ENCODE data around the gene ABCC12. TPM values are rescaled to one million over a fixed set of nuclear protein-coding genes. Genes with fewer than 3 reads are reported as not detected.

ABCC12 gene
- polyA plus RNA-seq, 1 donor (not counting 4 experiments of a cell fraction or from before 2014, with no cell fraction given) = not detected

- Histone ChIP-seq H3K79me2 (ENCODE audit: control insufficient read depth, insufficient read depth, low read length) (no peaks in the 10 kb centered on the region), H3K27me3 (ENCODE audit: control insufficient read depth, extremely low read depth, insufficient read depth, low read length) (no peaks in the 10 kb centered on the region), H3K4me2 (ENCODE audit: control insufficient read depth, extremely low read depth, insufficient read depth, low read depth, low read length) (no peak overlapping the region), H3K9me1 (ENCODE audit: control insufficient read depth, extremely low read depth, insufficient read depth, low read length) (no peaks in the 10 kb centered on the region), H3K9me3 (ENCODE audit: control insufficient read depth, low read depth, low read length) (no peaks in the 10 kb centered on the region), H2AFZ (ENCODE audit: control insufficient read depth, low read length) (no peak overlapping the region), H3K9ac (ENCODE audit: control insufficient read depth, extremely low read depth, insufficient read depth, low read length) (no peak overlapping the region), H4K20me1 (ENCODE audit: control insufficient read depth, extremely low read depth, insufficient read depth, low read length) (no peaks in the 10 kb centered on the region), H3K4me1 (ENCODE audit: control insufficient read depth, extremely low read depth, insufficient read depth, low read length) (no peaks in the 10 kb centered on the region), H3K36me3 (ENCODE audit: control insufficient read depth in 2 of 2, extremely low read depth in 1 of 2, insufficient read depth in 2 of 2, low read length in 2 of 2) (no peaks in the 10 kb centered on the region), H3K27ac (ENCODE audit: control insufficient read depth, insufficient read depth, low read length) (no peak overlapping the region), H3K4me3 (ENCODE audit: control insufficient read depth in 2 of 3, extremely low read depth in 1 of 3, insufficient read depth in 2 of 3, low read depth in 1 of 3, low read length in 3 of 3) (no peak overlapping the region)
- dilution Hi-C loops (cut with MboI; ENCODE audit: extremely low pct_ligation_motif_present, low sequenced_read_pairs) = no loop called here
- TF ChIP-seq EZH2 (IDR thresholded peaks at IDR 0.05; ENCODE audit: low read length) (no peak), CTCF (optimal IDR thresholded peaks at IDR 0.05 in 1 of 3, IDR thresholded peaks at IDR 0.05 in 1 of 3, conservative IDR thresholded peaks at IDR 0.05 in 1 of 3; ENCODE audit: extremely low read depth in 1 of 3, insufficient read depth in 2 of 3, low read length in 3 of 3) (no peak)
- no peak for FAIRE-seq
- DNase-seq (ENCODE audit: low read depth, low spot score) = no peak
These were observed 10.3 kb upstream of the ABCC12 start for GRCh38 chr16:48165961-48166578.

- TF ChIP-seq EZH2 (IDR thresholded peaks at IDR 0.05; ENCODE audit: low read length) (no peak), CTCF (optimal IDR thresholded peaks at IDR 0.05 in 1 of 3, IDR thresholded peaks at IDR 0.05 in 1 of 3, conservative IDR thresholded peaks at IDR 0.05 in 1 of 3; ENCODE audit: extremely low read depth in 1 of 3, insufficient read depth in 2 of 3, low read length in 3 of 3) (peak; percentile 87 to 91 (median 88))
- H4K20me1 ChIP-seq (ENCODE audit: control insufficient read depth, extremely low read depth, insufficient read depth, low read length) = no peaks in the 10 kb centered on the region
- H2AFZ ChIP-seq (ENCODE audit: control insufficient read depth, low read length) = no peak overlapping the region
- H3K27me3 ChIP-seq (ENCODE audit: control insufficient read depth, extremely low read depth, insufficient read depth, low read length) = no peaks in the 10 kb centered on the region
- no peaks in the 10 kb centered on the region for H3K79me2 ChIP-seq (ENCODE audit: control insufficient read depth, insufficient read depth, low read length)
- dilution Hi-C loops (cut with MboI; ENCODE audit: extremely low pct_ligation_motif_present, low sequenced_read_pairs) = no loop called here
- H3K36me3 ChIP-seq (ENCODE audit: control insufficient read depth in 2 of 2, extremely low read depth in 1 of 2, insufficient read depth in 2 of 2, low read length in 2 of 2) = no peaks in the 10 kb centered on the region
- peak; percentile 88 for FAIRE-seq
- H3K4me2 ChIP-seq (ENCODE audit: control insufficient read depth, extremely low read depth, insufficient read depth, low read depth, low read length) = no peak overlapping the region
- no peaks in the 10 kb centered on the region for H3K9me1 ChIP-seq (ENCODE audit: control insufficient read depth, extremely low read depth, insufficient read depth, low read length)
- H3K9me3 ChIP-seq (ENCODE audit: control insufficient read depth, low read depth, low read length) = no peaks in the 10 kb centered on the region
- H3K4me1 ChIP-seq (ENCODE audit: control insufficient read depth, extremely low read depth, insufficient read depth, low read length) = no peaks in the 10 kb centered on the region
- H3K27ac ChIP-seq (ENCODE audit: control insufficient read depth, insufficient read depth, low read length) = no peak overlapping the region
- H3K4me3 ChIP-seq (ENCODE audit: control insufficient read depth in 2 of 3, extremely low read depth in 1 of 3, insufficient read depth in 2 of 3, low read depth in 1 of 3, low read length in 3 of 3) = no peak overlapping the region
- no peak overlapping the region for H3K9ac ChIP-seq (ENCODE audit: control insufficient read depth, extremely low read depth, insufficient read depth, low read length)
- no peak for DNase-seq (ENCODE audit: low read depth, low spot score)
These were observed 9.3 kb upstream of the ABCC12 start for GRCh38 chr16:48164907-48165715.
